ENCODE data around the gene DR1.

- TF ChIP-seq CTCF (conservative IDR thresholded peaks at IDR 0.05; ENCODE audit: low read depth, low read length) (no peak), EZH2 (IDR thresholded peaks at IDR 0.05; ENCODE audit: borderline replicate concordance, low read depth, low read length, poor library complexity, severe bottlenecking) (no peak)
Observed at GRCh38 chr1:93301131-93301530, 44.6 kb upstream of the DR1 start.

All from A673 (cell line).